NCI-H146 (cell line): Measurements from ENCODE around the gene ELAVL1.
A peak's percentile ranks its signal among the peaks of the same experiment; 100 is the strongest.

Experiments used
- DNase-seq: peaks from one replicate; lab custom pipeline; 2025; lab: John Stamatoyannopoulos, UW

ELAVL1 gene

DNA sequence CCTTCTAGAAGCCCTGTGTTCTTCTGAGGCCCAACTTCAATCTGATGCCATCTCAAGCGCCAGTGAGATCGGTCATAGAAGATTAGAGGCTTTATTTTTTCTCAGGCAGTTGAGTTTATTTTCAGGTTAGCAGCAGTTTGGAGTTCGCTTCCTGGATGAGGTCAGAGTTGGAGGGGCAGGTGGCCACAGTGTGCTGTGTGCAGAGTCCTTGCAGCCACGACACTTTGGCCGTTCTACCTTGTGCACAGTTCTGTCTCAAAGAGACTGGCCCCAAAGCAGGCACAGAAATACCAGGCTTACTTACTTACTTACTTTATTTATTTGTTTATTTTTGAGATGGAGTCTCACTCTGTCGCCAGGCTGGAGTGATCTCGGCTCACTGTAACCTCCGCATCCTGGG, 15.9 kb upstream of the ELAVL1 start:
- no peak for DNase-seq

DNA sequence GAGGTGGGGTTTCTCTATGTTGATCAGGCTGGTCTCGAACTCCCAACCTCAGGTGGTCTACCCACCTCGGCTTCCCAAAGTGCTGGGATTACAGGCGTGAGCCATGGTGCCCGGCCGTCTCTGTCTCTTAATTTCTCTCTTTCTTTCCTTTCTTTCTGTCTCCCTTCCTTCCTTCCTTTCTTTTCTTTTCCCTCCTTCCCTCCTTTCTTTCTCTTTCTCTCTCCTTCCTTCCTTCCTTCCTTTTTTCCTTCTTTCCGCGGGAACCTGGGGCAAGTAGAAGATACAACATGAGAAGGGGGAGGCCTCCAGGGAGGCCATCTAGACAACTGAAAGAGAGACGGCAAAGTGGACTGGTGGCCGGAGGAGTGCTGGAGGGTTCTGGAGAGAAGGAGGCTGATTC, 15.2 kb upstream of the ELAVL1 start:
- DNase-seq, result no peak

DNA sequence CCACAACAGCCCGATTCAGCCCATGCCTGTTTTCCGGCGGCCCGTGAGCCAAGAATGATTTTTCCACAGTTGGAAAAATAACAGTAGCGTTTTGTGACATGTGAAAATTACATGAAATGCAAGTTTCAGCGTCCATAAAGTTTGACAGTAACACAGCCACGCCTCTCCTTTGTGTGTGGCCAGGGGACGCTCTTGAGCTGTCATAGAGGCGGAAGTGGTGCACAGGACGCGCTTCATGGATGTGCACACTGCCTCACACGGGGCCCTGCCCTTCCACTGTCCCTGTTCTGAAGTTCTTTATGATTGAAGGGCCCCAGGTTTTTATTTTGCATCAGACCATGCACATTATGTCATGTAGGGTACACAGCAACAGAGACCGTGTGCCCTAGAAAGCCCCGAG, 12.4 kb upstream of the ELAVL1 start:
- DNase-seq, result peak; percentile 3

DNA sequence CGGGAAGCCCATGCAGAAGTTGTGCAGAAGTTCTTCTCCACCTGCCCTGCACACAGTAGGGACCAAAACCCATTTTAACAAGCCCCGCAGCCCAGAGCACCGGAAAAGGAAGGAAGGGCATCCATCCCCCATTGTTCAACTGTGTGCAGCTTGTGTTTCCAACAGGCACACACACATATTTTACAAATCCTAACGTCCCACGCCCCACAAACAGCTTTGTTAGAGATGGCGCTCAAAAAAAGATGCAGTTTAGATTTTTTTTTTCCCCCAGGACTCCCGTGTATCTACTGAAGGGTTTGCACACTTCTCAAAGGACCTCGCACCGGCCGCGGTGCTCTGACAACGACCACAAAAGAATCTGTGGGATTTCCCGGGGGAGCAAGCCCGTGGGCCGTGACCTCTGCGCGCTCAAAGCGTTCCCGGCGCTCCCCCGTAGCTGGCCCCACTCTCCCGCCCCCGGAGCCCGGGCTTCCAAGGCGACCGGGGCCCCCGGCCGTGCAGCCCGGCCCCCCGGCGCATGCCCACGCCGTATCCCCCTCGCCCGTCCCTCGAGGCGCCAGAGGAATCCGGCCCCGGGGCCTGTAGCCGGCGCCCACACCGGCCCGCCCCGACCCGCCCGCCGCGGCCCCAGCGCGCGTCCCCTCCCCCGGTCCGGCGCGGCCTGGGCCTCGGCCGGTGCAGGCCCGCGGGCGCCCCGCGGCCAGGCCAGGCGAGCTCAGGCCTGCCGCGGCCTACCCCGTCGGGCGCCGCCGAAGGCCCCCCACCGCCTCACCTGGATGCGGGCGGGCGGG, 523 bp downstream of the ELAVL1 start:
- DNase-seq, result peak; percentile 10

DNA sequence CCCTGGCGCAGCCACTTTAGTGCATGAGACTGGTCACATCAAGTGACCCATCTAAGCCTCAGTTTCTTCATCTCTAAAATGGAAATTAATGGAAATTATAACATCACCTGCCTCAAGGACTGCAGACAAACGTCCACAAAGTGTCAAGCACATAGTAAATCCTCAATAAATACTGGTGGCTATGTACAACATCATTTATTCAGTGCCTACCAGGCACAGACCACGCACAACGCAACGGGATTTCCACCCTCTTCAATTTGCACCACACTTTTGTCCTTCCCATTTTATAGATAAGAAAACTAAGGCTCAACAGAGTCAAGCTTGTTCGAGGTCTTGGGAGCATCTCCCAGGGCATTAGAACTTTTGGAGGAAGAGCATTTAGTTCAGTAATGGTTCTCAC, 1.4 kb downstream of the ELAVL1 start:
- DNase-seq, result no peak

DNA sequence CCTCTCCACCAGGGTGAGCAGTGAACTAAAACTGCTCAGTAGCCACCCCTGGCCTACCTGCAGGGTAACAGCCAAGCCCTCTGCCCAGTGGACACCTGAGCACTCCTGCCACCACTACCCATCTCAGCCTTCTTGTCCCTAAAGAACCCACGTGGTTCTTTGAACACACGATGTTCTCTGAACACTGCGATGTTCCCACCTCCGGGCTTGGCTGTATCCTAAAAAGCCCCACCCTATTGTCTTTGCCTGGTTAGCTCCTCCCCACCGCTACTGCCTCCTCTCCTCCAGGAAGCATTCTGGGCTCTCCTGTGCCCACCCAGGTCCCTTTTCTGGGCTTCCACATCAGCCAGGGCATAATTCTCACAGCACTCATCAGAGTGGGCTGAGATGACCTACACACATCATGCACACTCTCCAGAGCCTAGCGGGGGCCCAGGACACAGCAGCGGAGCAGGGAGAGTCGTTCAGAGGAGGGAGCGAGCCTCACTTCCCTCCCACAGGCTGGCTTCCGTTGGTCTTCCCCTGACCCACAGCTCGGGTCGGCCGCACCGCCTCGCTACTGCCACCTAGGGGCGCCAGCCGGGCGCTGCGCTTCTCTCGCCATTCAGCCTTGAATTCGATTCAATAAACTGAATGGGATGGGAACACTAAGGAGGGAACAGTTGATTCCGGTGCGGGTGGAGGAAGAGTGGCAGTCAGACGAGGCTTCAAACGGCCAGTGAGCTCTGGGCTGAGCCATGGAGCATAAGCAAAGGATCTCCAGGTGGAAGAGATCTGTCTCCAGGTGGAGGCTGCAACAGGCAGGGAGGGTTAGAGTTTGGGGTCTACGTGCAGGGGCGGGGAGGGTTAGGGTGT, 3.2 kb downstream of the ELAVL1 start:
- peak; percentile 29 for DNase-seq

DNA sequence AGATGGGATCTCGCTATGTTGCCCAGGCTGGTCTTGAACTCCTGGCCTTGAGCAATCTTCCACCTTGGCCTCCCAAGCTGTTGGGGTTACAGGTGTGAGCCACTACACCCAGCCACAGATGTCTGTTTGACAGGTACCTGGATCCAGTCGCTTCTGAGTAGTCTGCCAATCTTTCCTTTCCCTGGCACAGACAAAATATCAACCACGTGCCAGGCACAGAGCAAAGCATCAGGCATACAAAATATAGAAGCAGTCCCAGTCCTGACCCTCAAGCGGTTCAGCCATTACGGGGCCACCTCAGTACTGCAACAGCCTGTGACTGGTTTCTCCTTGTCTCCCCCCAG, 3.8 kb downstream of the ELAVL1 start:
- DNase-seq, result no peak

DNA sequence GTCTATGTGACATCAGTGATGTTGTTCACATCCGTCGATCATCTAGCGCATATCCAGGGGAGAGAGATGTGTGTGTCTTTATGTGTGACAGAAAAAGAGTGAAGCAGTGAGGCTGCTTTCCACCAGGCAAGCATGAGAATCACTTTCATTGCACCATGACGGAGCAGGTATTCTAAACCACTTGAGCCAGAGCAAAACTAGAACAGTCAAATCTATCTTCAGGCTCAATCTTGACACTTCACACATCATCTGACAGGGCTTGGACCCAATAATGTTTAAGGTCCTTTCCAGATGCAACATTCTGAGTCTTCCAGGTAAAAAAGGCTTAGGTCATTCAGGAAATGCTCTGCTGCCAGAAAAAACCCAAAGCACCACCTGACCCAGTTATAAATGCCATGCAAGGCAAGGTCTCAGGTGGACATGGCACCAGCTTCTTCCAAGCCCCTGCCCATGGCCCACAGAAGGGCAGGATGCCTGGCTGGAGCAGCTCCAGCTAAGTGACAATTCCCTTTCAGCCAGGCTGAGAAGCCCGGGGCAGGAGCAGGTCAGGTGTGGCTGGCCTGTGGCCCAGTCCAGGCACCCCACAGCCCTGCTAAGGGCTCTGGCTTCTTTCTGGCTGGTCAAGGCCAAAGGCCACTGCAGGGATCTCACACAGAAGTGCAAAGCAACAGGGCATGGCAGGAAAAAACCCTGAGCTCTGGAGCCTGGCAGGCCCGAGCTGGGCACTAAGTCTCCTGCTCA, 5.0 kb downstream of the ELAVL1 start:
- DNase-seq, result no peak

DNA sequence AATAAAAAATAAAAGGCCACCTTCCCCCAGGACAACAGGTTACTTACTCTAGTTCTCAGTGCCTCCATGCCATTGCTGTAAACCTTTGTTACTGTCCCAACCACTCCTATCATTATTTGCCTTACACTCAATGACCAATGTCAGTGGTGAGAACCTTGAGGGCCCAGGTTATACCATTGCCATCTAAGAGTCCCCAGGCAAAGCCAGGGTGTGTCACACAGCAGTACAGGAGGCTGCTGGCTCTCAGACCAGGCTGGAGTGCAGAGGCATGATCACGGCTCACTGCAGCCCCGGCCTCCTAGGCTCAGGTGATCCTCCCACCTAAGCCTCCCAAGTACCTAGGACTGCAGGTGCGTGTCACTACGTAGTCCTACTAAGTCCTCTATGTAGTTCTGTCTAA, 6.1 kb downstream of the ELAVL1 start:
- no peak for DNase-seq

DNA sequence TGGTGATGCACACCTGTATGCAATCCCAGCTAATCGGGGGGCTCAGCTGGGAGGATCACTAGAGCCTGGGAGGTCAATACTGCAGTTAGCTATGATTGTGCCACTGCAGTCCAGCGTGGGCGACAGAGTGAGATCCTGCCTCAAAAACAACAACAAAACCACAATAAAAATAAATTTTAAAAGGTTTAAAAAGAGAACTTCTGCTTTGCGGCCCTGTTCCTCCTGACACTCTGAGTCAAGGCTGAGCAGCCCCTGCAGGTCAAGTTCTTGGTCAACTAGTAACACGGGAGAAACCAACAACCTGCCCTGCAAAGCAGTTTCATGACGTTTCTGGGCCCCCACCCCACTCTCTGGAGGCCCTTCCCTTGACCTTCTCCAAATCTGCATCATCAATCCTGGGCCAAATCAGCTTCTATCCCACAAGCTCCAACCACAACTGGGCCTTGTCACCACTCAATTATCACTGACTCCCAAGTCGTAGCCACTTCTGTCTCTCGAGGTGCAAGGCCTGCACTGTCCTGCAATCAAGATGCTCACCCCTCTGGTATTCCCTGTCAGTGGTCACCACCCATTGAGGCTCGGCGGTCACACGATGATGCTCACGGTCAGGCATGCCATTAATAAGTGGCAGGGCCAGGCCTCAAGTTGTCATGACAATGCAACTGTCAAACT, 7.5 kb downstream of the ELAVL1 start:
- DNase-seq, result no peak

DNA sequence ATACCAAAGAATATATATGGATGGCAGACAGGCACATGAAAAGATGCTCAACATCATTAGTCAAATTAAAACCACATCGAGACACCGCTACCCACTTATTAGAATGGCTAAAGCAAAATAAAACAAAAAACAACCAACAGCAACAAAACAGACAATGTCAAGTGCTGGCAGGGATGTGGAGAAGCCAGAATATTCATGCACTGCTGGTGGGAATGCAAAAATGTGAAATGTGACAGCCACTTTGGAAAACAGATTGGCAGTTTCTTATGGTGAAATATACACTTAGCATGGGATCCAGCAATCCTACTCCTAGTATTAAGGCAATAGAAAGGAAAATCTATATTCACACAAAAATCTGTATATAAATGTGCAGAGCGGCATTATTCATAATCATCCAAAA, 8.6 kb downstream of the ELAVL1 start:
- DNase-seq, result no peak

DNA sequence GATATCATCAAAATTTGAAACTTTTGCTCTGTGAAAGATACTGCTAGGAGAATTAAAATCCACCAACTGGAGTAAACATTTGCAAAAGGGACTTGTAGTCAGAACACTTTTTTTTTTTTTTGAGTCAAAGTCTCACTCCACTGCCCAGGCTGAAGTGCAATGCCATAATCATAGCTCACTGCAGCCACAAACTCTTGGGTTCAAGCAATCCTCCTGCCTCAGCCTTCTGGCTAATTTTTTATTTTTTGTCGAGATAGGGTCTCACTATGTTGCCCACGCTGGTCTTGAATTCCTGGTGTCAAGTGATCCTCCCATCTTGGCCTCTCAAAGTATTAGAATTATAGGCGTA, 9.7 kb downstream of the ELAVL1 start:
- DNase-seq, result no peak

DNA sequence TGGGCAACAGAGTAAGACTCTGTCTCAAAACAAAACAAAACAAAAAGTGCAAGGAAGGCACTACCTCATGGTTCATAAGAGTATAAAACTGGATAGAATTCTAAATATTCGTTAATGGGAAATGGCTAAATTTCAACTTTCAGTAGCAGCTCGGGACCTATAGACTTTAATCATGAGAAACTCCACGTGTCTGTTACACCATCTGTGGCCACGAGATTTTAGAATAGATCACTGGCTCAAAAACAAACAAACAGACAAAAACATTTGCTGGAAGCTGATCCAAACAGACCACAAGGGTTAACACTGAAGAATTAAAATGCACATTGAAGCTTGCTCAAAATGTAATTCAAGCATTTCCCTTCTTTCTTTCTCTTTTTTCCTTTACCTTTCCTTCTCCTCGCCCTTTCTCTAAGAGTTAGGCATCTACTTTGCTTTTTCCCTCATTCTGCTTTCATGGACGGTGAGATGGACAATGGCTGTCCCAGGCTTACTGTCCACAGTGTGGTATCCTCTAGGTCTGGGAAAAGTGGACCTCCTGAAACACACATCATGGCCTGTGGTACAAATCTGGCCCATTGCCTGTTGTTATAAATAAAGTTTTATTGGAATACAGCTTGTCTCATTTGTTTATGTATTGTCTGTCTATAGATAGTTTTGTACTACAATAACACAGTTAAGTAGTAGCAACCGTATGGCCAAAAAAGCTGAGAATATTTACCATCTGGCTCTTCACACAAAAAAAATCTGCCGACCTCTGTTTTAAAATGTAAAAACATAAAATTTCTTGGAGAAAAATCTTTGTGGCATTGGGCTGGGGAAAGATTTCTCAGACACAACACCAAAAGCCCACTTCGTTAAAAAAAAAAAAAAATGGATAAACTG, 10.3 kb downstream of the ELAVL1 start:
- no peak for DNase-seq

DNA sequence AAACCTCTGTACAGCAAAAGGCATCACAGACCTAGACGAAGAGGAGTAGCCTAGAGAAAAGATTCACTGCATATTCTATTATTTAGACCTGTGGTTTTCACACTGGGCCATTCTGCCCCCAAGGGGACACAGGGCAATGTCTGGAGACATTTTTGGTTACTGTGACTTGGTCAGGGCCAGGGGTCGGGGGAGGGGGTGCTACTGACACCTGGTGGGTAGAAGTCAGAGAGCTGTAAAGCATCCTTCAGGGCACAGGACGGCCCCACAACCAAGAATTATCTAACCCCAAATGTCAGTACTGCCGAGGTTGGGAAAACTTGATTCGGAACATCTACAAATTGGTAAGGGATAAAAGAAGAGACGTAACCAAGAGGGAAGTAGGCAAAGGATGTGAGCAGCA, 11.3 kb downstream of the ELAVL1 start:
- no peak for DNase-seq

DNA sequence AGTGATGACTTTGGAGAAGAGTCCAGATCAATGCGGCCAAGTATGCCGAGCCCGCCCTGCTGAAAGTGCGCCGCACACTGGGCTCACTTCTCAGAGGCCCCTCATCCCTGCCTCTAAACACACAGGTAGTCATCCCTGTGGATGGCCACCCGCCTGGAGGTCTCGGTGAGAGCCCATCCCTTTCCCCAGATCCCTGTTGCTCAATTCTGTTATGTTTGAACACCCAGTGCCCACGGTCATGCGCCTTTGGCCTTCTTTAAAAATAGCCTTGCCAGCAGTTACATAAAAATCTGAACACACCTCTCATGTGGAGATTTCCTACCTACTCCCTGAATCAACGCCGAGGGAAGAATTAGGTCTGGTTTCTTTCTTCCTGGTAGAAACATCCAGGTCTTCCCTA, 11.9 kb downstream of the ELAVL1 start:
- DNase-seq, result no peak

DNA sequence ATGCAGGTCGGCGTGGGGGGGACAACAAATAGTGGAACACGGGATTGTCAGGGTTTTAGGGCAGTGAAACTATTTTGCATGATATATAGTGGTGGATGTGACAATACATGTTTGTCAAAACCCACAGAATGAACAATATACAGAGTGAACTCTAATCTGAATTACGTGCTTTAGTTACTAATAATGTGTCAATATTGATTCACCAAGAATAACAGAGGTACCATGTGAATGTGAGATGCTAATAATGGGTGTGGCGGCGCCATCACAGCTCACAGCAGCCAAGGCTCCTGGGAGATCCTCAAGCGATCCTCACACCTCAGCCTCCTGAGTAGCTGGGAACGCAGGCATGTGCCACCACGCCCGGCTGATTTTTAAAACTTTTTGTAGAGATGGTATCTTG, 12.9 kb downstream of the ELAVL1 start:
- DNase-seq, result no peak

DNA sequence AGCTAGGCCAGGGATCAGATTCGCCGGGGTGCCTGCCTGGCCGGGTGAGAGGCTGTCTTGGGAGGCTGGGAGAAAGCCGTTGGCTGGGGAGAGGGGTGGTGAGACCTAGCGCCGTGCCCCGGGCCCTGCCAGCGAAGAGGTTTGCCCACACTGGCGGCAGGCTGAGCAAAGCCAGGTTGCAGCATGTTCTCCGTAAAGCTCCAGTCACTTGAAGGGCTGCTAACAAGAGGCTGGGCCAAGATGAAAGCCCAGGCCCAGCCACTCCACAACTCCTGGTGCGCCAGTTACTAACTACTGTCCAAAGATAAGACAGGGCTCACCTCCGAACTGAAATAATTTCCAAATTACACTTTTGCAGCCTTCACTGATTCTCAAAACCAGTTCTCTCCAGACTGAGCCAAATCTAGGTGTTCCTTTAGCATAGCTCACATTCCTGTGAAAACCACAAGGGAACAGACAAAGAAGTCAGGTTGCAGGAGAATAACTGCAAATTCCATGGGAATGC, 16.3 kb downstream of the ELAVL1 start:
- DNase-seq, result no peak

DNA sequence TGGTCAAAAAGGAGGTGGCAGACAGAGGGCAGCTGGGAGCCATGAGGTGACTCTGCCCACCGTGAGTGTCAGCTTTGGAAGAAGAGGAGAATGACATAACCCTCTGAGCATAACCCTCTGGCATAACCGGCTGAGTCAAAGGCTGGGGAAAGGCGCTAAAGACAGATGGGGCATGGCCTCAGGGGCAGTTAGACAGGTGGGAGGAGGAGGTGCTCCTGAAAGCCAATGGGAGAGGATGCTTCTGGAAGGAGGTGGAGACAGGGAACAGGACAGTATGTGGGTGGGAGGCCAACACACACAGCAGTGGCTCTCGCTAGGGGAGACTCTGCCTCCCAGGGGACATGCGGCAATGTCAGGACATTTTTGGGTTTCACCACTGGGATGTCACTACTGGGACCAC, 17.1 kb downstream of the ELAVL1 start:
- DNase-seq, result no peak

DNA sequence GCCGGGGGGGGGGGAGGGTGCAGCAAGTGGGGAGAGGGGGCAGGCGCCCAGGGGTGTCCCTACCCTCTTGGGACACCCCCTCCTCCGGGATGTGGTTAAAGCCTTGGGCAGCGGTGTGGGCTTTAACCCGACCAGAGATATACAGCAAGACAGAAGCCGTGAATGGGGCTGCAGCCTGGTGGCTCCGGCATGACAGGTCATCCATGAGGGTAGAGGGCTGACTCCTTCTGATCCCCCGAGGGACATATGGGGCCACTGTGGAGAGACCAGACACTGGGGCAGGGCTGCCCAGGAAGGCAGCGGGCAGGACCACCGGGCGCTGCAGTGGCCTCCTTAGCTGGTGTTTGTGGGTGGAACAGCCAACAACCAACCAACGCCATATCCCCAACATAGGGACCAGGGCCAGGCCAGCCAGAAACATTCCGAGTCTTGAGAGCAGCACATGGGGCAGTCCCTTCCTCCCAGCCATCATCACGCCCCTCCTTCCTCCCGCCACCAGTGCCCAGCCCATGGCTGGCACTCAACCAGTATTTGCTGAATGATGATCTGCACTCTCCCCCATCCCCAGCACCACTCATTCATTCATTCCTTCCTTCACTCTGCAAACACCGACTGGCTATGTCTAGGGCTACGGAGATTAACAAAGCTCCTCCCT, 18.2 kb downstream of the ELAVL1 start:
- DNase-seq, result no peak

DNA sequence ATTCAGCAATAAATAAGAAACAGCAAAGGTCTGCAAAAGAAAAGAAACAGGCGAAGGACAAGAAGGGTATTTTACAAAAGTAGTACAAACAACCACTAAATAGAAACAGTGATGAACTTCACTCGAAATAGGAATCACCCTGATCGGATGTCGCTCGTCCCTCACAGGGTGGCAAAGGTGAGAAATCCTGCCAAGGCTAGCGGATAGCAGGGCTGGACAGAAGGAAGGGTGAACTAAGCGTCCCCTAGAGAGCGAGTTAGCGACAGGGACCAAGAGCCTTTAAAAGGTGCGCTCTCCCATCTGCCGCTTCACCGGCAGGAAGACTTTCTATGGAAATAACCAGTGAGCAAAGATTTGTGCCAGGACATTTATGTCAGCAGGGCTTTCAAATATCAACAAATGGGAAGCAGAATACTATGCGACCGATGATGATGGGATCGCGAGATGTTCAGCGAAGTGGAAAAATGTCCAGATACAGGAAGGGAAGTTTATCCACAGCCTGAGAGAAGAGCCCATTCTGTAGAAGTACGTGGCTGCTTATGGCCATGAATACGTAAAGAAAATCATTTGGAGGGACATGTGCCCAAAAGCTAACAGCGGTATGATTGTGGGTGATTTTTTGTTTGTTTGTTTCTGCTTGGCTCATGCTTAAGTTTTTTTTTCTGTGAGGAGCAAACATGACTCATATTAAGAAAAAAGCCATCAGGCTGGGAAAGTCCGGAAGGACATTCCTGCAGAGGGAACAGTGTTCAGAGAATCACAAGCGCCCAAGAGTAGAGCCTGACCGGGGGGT, 18.9 kb downstream of the ELAVL1 start:
- no peak for DNase-seq
